ENCODE measurements around the gene TKT. TPM values are rescaled to one million over a fixed set of nuclear protein-coding genes. Genes with fewer than 3 reads are reported as not detected.

The TKT gene
- total and polyA plus RNA-seq, 9 donors = 62.6 to 279 (median 208) TPM

- Histone ChIP-seq H3K36me3 (no peaks in the 10 kb centered on the region), H3K4me3 (no peak overlapping the region), H3K4me1 (ENCODE audit: insufficient read depth) (peaks cover 10% of the 10 kb centered on the region), H3K27me3 (no peaks in the 10 kb centered on the region), H3K9me3 (no peaks in the 10 kb centered on the region), H3K27ac (no peak overlapping the region)
- no peak for TF ChIP-seq POLR2A (IDR thresholded peaks at IDR 0.05)
- TF ChIP-seq, protein P1, sequence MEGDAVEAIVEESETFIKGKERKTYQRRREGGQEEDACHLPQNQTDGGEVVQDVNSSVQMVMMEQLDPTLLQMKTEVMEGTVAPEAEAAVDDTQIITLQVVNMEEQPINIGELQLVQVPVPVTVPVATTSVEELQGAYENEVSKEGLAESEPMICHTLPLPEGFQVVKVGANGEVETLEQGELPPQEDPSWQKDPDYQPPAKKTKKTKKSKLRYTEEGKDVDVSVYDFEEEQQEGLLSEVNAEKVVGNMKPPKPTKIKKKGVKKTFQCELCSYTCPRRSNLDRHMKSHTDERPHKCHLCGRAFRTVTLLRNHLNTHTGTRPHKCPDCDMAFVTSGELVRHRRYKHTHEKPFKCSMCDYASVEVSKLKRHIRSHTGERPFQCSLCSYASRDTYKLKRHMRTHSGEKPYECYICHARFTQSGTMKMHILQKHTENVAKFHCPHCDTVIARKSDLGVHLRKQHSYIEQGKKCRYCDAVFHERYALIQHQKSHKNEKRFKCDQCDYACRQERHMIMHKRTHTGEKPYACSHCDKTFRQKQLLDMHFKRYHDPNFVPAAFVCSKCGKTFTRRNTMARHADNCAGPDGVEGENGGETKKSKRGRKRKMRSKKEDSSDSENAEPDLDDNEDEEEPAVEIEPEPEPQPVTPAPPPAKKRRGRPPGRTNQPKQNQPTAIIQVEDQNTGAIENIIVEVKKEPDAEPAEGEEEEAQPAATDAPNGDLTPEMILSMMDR (IDR thresholded peaks at IDR 0.05) = no peak
- no peak for TF ChIP-seq EP300 (IDR thresholded peaks at IDR 0.05)
- intact Hi-C loops (cut with DNase I) = no loop called here
- 85 to 95% (median 86%) methylated on average over 6 of the region's 6 CpGs for WGBS, 3 donors
- no peak for DNase-seq
Measured at GRCh38 chr3:53238051-53238850, 17.6 kb downstream of the TKT start.

DNA sequence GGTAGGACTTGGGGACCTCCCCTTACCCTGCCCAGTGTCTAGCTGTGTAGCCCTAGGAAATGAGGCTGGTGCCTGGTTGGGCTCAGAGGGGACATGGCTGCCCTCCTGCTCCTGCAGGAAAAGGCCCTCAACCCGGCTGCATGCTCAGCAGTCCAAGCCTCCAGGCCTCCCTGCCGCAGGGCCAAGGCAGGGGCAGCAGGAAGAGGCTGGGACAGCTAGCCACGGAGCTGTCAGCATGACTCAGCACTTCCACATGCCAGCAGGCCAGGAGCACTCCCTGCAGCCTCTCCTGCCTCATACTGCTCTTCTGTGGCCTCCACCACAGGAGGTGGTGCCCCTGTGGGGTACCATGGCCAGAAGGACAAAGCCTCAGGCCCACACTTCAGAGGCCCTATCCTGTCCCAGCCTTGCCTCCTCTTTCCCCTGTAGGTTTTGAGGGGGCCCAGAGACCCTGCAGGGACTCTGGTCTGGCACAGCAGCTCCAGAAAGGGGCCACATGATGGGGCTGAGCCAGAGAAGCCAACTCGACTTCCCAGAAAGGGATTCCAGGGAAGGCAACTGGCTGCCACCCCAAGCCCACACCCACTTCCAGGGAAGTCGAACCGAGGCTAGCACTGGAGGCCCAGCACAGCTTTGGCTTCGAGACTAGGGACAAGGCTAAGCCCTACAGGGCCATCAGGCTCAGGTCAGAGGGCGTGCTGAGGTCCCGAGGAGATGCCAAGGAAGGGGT, 19.5 kb downstream of the TKT start:
- no peaks in the 10 kb centered on the region for H3K9me3 ChIP-seq
- WGBS, 3 donors = 55 to 79% (median 64%) methylated on average over 6 to 9 of the region's 9 CpGs
- H3K4me1 ChIP-seq (ENCODE audit: insufficient read depth) = peaks cover 8% of the 10 kb centered on the region
- no peaks in the 10 kb centered on the region for H3K27me3 ChIP-seq
- intact Hi-C loops (cut with DNase I) = no loop called here
- DNase-seq = peak; percentile 60 to 69 (median 67)
- H3K27ac ChIP-seq = peak overlapping the region; percentile 2 to 29
- no peaks in the 10 kb centered on the region for H3K36me3 ChIP-seq
- TF ChIP-seq EP300 (IDR thresholded peaks at IDR 0.05) (no peak), POLR2A (IDR thresholded peaks at IDR 0.05) (no peak)
- TF ChIP-seq, protein P1 (IDR thresholded peaks at IDR 0.05) = no peak
- no peak overlapping the region for H3K4me3 ChIP-seq

DNA sequence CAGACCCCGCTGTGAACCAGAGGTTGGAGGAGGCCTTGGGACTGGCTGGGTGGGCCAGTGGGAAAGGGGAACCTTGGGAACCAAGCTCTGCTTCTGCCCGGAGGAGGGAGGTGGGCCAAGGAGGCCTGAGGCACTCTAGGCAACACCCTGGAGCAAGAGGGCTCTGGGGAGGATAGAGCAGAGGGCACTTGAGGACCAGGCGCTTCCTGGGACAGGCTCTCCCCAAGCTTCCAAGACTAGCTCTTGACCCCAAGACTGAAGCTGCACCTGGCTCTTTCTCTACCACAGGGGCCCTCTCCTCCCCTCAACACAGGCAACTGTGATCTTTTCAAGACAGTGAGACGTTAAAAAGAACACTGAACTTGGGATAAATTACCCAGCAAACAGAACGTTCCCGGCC, 20.3 kb downstream of the TKT start:
- Histone ChIP-seq H3K9me3 (no peaks in the 10 kb centered on the region), H3K27ac (no peak overlapping the region), H3K36me3 (no peaks in the 10 kb centered on the region), H3K4me1 (ENCODE audit: insufficient read depth) (peaks cover 8% of the 10 kb centered on the region), H3K4me3 (no peak overlapping the region), H3K27me3 (no peaks in the 10 kb centered on the region)
- DNase-seq = no peak
- TF ChIP-seq EP300 (IDR thresholded peaks at IDR 0.05) = no peak
- TF ChIP-seq, protein P1 (IDR thresholded peaks at IDR 0.05) = no peak
- no peak for TF ChIP-seq POLR2A (IDR thresholded peaks at IDR 0.05)
- intact Hi-C loops (cut with DNase I) = no loop called here
- 67 to 75% (median 72%) methylated on average over 6 of the region's 6 CpGs for WGBS, 3 donors

DNA sequence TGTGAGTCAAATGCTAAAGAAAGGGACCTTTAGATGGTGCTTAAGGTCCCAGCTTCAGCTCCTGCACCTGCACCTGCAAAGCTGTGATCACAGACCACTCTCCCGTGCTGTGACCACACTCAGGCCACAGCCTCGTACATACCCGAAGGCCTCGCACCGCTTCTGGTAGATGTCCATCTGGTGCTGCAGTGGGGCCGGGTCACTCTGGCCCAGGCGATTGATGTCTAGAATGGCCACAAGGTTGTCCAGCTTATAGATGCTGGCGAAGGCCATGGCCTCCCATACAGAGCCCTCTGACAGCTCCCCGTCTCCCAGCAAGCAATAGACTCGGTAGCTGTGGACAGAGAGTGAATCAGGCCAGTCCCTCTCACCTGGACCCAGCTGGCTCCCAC, 21.0 kb downstream of the TKT start:
- H3K27ac ChIP-seq = no peak overlapping the region
- peaks cover 8% of the 10 kb centered on the region for H3K4me1 ChIP-seq (ENCODE audit: insufficient read depth)
- no peaks in the 10 kb centered on the region for H3K27me3 ChIP-seq
- peak in 1 of 5 donors; percentile 2 for DNase-seq
- no peaks in the 10 kb centered on the region for H3K36me3 ChIP-seq
- WGBS, 3 donors = 89 to 93% (median 91%) methylated on average over 10 of the region's 10 CpGs
- H3K9me3 ChIP-seq = no peaks in the 10 kb centered on the region
- TF ChIP-seq EP300 (IDR thresholded peaks at IDR 0.05) (no peak), POLR2A (IDR thresholded peaks at IDR 0.05) (no peak)
- TF ChIP-seq, protein P1 (IDR thresholded peaks at IDR 0.05) = no peak
- no peak overlapping the region for H3K4me3 ChIP-seq
- intact Hi-C loops (cut with DNase I) = no loop called here

All from ovary (tissue), 9 donors.